Neutrophil (primary cell): Measurements from ENCODE around the gene B3GNT5.

Experiments
- H3K27ac ChIP-seq: fragments of 200-600 bp; sonication (generic); 2 replicates; pipeline ENCODE4 v1.5.1; 2016; ENCODE audit warnings: mild to moderate bottlenecking, moderate library complexity
- H3K27me3 ChIP-seq: fragments of 200-600 bp; sonication (generic); 2 replicates; pipeline ENCODE4 v1.6.0; 2016; ENCODE audit warnings: mild to moderate bottlenecking
- H3K36me3 ChIP-seq: fragments of 200-600 bp; sonication (generic); 2 replicates; pipeline ENCODE4 v1.5.1; 2017
- H3K4me1 ChIP-seq, 2 experiments: fragments of 200-600 bp in 1 of 2; sonication (generic) in 1 of 2; 1 replicate in 1 of 2; 2 replicates in 1 of 2; pipeline versions ENCODE4 v1.5.1 to v1.6.1; 2013 to 2016; ENCODE audit warnings: low read depth in 1 of 2, low read length in 1 of 2, mild to moderate bottlenecking in 1 of 2, moderate library complexity in 1 of 2; ENCODE audit not compliant: control insufficient read depth in 1 of 2, insufficient read depth in 1 of 2
- H3K4me3 ChIP-seq, 2 experiments: fragments of 200-600 bp in 1 of 2; sonication (generic) in 1 of 2; 1 replicate in 1 of 2; 2 replicates in 1 of 2; pipeline ENCODE4 v1.5.1; 2013 to 2016; ENCODE audit warnings: low read depth in 1 of 2, low read length in 1 of 2, mild to moderate bottlenecking in 1 of 2, moderate library complexity in 1 of 2
- H3K9me3 ChIP-seq: fragments of 200-600 bp; sonication (generic); 2 replicates; pipeline ENCODE4 v1.5.1; 2016
- TF ChIP-seq, protein P1 (sequence below): fragments of 200-600 bp; sonication (generic); IDR thresholded peaks from 2 replicates; pipeline ENCODE4 v1.5.1; 2016; ENCODE audit warnings: antibody characterized with exemption

The B3GNT5 gene

DNA sequence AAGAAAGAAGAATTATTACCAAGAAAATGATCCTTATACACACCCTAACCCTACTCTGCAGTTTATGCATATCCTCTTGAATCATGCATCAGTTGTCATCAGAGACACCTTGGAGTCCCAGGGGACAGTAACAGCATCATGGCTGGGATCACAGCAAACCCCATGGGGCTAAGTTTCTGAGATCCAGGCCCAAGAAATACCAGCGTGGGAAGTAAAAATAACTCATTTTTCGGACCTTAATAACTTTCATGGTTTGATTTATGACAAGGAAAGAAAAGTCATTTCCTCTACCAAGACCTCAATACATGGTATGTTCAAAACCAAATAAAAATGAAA is 38.8 kb upstream of the B3GNT5 start:
- no peaks in the 10 kb centered on the region for H3K27me3 ChIP-seq
- H3K4me3 ChIP-seq: no peak overlapping the region
- peaks cover 42 to 43% of the 10 kb centered on the region in 2 experiments for H3K4me1 ChIP-seq
- no peak overlapping the region for H3K27ac ChIP-seq
- TF ChIP-seq, protein P1, sequence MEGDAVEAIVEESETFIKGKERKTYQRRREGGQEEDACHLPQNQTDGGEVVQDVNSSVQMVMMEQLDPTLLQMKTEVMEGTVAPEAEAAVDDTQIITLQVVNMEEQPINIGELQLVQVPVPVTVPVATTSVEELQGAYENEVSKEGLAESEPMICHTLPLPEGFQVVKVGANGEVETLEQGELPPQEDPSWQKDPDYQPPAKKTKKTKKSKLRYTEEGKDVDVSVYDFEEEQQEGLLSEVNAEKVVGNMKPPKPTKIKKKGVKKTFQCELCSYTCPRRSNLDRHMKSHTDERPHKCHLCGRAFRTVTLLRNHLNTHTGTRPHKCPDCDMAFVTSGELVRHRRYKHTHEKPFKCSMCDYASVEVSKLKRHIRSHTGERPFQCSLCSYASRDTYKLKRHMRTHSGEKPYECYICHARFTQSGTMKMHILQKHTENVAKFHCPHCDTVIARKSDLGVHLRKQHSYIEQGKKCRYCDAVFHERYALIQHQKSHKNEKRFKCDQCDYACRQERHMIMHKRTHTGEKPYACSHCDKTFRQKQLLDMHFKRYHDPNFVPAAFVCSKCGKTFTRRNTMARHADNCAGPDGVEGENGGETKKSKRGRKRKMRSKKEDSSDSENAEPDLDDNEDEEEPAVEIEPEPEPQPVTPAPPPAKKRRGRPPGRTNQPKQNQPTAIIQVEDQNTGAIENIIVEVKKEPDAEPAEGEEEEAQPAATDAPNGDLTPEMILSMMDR: no peak
- no peaks in the 10 kb centered on the region for H3K36me3 ChIP-seq
- H3K9me3 ChIP-seq: no peaks in the 10 kb centered on the region

DNA sequence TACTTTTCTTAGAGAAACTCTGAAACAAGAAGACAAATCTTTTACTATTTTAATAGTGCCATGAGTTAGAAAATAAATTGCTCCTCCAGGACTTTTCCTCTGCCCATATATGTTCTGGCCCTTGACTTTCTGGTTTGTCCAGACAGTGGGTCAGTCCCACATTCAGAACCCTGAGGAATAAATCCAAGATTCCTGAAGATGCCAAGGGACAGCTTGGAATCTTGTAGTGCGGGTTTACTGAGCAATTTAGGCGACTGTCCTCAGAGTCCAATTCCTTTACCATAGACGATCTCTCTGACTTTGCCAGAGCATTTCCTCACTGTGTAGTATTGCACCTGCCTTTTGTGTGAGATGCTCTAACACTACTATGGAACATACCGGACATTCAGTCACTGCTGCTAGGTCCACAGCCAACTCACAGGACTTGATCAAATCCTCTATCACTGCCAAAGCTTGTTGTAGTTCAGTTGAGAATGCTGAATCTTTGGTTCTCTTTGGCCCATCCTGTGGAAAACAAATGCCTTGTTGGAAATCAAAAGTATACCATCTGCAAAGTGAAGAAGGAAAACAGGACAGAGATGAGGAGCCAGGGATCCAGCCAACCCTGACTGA is 37.4 kb upstream of the B3GNT5 start:
- no peak overlapping the region for H3K27ac ChIP-seq
- no peaks in the 10 kb centered on the region for H3K36me3 ChIP-seq
- H3K4me3 ChIP-seq: no peak overlapping the region
- no peaks in the 10 kb centered on the region for H3K9me3 ChIP-seq
- H3K4me1 ChIP-seq: peaks cover 27 to 29% of the 10 kb centered on the region in 2 experiments
- H3K27me3 ChIP-seq: no peaks in the 10 kb centered on the region
- TF ChIP-seq, protein P1: no peak

DNA sequence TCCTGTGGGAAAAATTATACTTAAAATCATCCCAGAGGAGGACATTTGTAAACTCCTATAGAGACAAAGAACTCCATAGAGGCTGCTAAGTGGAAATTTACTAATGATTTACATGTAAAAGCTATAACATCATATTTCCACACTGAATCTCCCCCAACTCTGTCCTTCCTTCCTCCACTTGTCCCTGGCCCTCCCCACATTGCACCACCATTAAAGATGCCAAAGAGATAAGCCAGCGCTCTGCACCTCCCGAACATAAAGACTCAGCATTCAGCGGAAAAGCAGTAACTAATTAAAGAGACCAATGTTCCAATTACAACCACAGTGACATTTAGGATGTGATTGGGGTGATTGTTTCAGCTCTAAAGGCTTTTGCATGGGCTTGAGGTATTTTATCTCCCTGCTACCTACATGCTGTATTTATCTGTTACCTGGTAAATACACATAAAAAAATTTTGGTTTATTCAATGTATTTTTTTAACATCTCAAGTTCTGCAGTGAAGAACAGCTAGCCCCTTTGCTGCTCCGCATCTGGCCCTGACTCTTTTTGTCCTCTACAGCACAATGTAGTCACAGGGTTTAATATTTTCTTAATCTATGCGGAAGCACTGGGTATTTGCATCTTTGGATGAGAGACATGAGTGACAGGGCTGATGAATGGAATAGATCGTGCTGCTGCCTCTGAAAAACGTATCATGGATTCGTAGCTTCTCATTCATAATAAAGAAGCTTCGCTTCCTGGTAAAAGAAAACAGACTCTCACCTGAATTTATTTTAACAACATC is 35.3 kb upstream of the B3GNT5 start:
- Histone ChIP-seq H3K9me3 (no peaks in the 10 kb centered on the region), H3K36me3 (no peaks in the 10 kb centered on the region), H3K27ac (no peak overlapping the region), H3K4me1 (peaks cover 9% of the 10 kb centered on the region in 2 experiments), H3K4me3 (no peak overlapping the region), H3K27me3 (no peaks in the 10 kb centered on the region)
- TF ChIP-seq, protein P1: no peak

DNA sequence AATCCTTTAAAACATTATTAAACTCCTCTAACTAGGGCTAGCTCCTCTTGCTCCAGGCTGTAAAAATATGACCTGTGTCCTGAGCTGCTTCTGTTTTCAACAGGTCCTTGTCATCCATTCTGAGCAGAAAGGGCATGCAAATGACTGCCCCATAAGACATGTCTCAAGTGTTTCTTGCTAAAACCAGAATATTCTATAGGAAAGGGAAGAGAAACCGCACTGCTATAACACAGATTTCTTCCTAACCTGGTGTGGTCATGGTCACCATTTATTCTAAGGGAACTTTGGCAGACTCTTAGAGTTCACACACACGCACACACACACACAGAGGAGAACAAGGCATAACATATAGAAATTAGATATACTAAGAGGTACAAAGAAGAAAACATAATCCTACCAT is 34.2 kb upstream of the B3GNT5 start:
- no peaks in the 10 kb centered on the region for H3K4me1 ChIP-seq
- no peaks in the 10 kb centered on the region for H3K9me3 ChIP-seq
- no peaks in the 10 kb centered on the region for H3K36me3 ChIP-seq
- H3K4me3 ChIP-seq: no peak overlapping the region
- H3K27ac ChIP-seq: no peak overlapping the region
- no peaks in the 10 kb centered on the region for H3K27me3 ChIP-seq
- TF ChIP-seq, protein P1: no peak

- H3K4me1 ChIP-seq: no peaks in the 10 kb centered on the region
- H3K27me3 ChIP-seq: no peaks in the 10 kb centered on the region
- no peaks in the 10 kb centered on the region for H3K36me3 ChIP-seq
- H3K4me3 ChIP-seq: no peak overlapping the region
- H3K9me3 ChIP-seq: no peaks in the 10 kb centered on the region
- H3K27ac ChIP-seq: no peak overlapping the region
- TF ChIP-seq, protein P1: no peak
Observed at GRCh38 chr3:183220828-183221227, 32.2 kb upstream of the B3GNT5 start.
